ENCODE results near the gene VAT1. TPM values are rescaled to one million over a fixed set of nuclear protein-coding genes. Genes with fewer than 3 reads are reported as not detected.
"Not testable (repeated sequence)": the region's sequence is repeated elsewhere in the genome, so short reads cannot be mapped to it uniquely, and the experiment has no call there.

VAT1 gene
- total RNA-seq, 2 experiments from 2014 or later, result 24.4 to 34.0 TPM

GRCh38 chr17:43010667-43011308 is 11.4 kb downstream of the VAT1 start:
- peak overlapping the region; percentile 50 for H3K27ac Mint-ChIP-seq
- POLR2A ChIA-PET, result interaction anchor here (1.0 kb wide), 1 partner anchor 13 kb away, joined by 3 read pairs; the partner anchor contains the start of gene RPL27
- H3K9me3 Mint-ChIP-seq, result no peaks in the 10 kb centered on the region
- no peaks in the 10 kb centered on the region for H3K27me3 Mint-ChIP-seq
- H3K4me3 Mint-ChIP-seq, result no peak overlapping the region
- DNase-seq (no peak), ATAC-seq (ENCODE audit: low read depth) (no peak)
- H3K36me3 Mint-ChIP-seq, result peaks cover 10% of the 10 kb centered on the region
- peaks cover 31% of the 10 kb centered on the region for H3K4me1 Mint-ChIP-seq

- Mint-ChIP-seq H3K4me3 (peak within 1 kb of the TSS; percentile 100), H3K36me3 (peaks cover 6% of the 10 kb centered on the region), H3K27ac (peak within 1 kb of the TSS; percentile 100), H3K27me3 (no peaks in the 10 kb centered on the region), H3K4me1 (peaks cover 23% of the 10 kb centered on the region), H3K9me3 (no peaks in the 10 kb centered on the region)
- ATAC-seq (ENCODE audit: low read depth) (peak; percentile 98), DNase-seq (peak; percentile 83)
- POLR2A ChIA-PET, result interaction anchor here (0.6 to 3.3 kb wide), 13 partner anchors 8 to 614 kb away, joined by 3 to 65 read pairs (median 5); partner anchors contain the start of genes BRCA1, RND2, RPL27 and RUNDC1
These were observed 15.3 kb downstream of the VAT1 start, which contains the start of gene IFI35 for GRCh38 chr17:43006639-43007551. Gene IFI35 (plus strand): TSS chr17:43006784. CDS start chr17:43006948, 164 bp downstream.

- H3K4me1 Mint-ChIP-seq, result peaks cover 23% of the 10 kb centered on the region
- POLR2A ChIA-PET, result interaction anchor here (1.2 kb wide), 1 partner anchor 357 kb away, joined by 3 read pairs; no protein-coding TSS in a partner anchor
- no peak overlapping the region for H3K4me3 Mint-ChIP-seq
- H3K27me3 Mint-ChIP-seq, result no peaks in the 10 kb centered on the region
- ATAC-seq (ENCODE audit: low read depth), result no peak
- H3K27ac Mint-ChIP-seq, result peak overlapping the region; percentile 46
- no peak for DNase-seq
- peaks cover 23% of the 10 kb centered on the region for H3K36me3 Mint-ChIP-seq
- no peaks in the 10 kb centered on the region for H3K9me3 Mint-ChIP-seq
These were observed 18.5 kb downstream of the VAT1 start for GRCh38 chr17:43003542-43004172.

- DNase-seq; ATAC-seq (ENCODE audit: low read depth); H3K27ac Mint-ChIP-seq; H3K27me3 Mint-ChIP-seq; H3K9me3 Mint-ChIP-seq; H3K4me3 Mint-ChIP-seq: not testable (repeated sequence)
- peaks cover 25% of the 10 kb centered on the region for H3K4me1 Mint-ChIP-seq
- peaks cover 24% of the 10 kb centered on the region for H3K36me3 Mint-ChIP-seq
- POLR2A ChIA-PET, result interaction anchor here (1.1 kb wide), 1 partner anchor 322 kb away, joined by 3 read pairs; no protein-coding TSS in a partner anchor
These were observed 21.3 kb downstream of the VAT1 start for GRCh38 chr17:43000894-43001293.

GRCh38 chr17:42999003-42999525 is 23.1 kb downstream of the VAT1 start:
- no peaks in the 10 kb centered on the region for H3K27me3 Mint-ChIP-seq
- H3K36me3 Mint-ChIP-seq, result peaks cover 25% of the 10 kb centered on the region
- no peak for ATAC-seq (ENCODE audit: low read depth)
- DNase-seq, result no peak
- H3K4me1 Mint-ChIP-seq, result peaks cover 27% of the 10 kb centered on the region
- no peaks in the 10 kb centered on the region for H3K9me3 Mint-ChIP-seq
- peak overlapping the region; percentile 92 for H3K4me3 Mint-ChIP-seq
- H3K27ac Mint-ChIP-seq, result peak overlapping the region; percentile 84
- POLR2A ChIA-PET, result interaction anchor here (0.6 to 2.6 kb wide), 19 partner anchors 8 to 722 kb away, joined by 3 to 65 read pairs (median 8); partner anchors contain the start of genes AARSD1, BECN1, BRCA1 and DHX8

- Mint-ChIP-seq H3K9me3 (no peaks in the 10 kb centered on the region), H3K4me3 (peak within 1 kb of the TSS; percentile 92), H3K4me1 (peaks cover 27% of the 10 kb centered on the region), H3K27ac (peak within 1 kb of the TSS; percentile 84), H3K27me3 (no peaks in the 10 kb centered on the region), H3K36me3 (peaks cover 22% of the 10 kb centered on the region)
- peak; percentile 91 for DNase-seq
- ATAC-seq (ENCODE audit: low read depth), result peak; percentile 98
- POLR2A ChIA-PET, result interaction anchor here (0.6 to 2.6 kb wide), 37 partner anchors 9 to 723 kb away, joined by 3 to 65 read pairs (median 5); partner anchors contain the start of genes AARSD1, AOC2, BECN1 and BRCA1
These were observed 23.9 kb downstream of the VAT1 start, which contains the start of gene RPL27 for GRCh38 chr17:42997984-42998938. Gene RPL27 (plus strand): TSS chr17:42998419. CDS start chr17:42998751, 332 bp downstream.

- no peak for DNase-seq
- peak overlapping the region; percentile 92 for H3K4me3 Mint-ChIP-seq
- no peaks in the 10 kb centered on the region for H3K9me3 Mint-ChIP-seq
- peak overlapping the region; percentile 84 for H3K27ac Mint-ChIP-seq
- peaks cover 26% of the 10 kb centered on the region for H3K36me3 Mint-ChIP-seq
- ATAC-seq (ENCODE audit: low read depth), result no peak
- POLR2A ChIA-PET, result interaction anchor here (0.6 to 2.6 kb wide), 34 partner anchors 10 to 724 kb away, joined by 3 to 65 read pairs (median 6); partner anchors contain the start of genes AARSD1, AOC2, BECN1 and BRCA1
- H3K4me1 Mint-ChIP-seq, result peaks cover 27% of the 10 kb centered on the region
- no peaks in the 10 kb centered on the region for H3K27me3 Mint-ChIP-seq
These were observed 24.7 kb downstream of the VAT1 start for GRCh38 chr17:42997390-42997983.

- H3K4me3 Mint-ChIP-seq; ATAC-seq (ENCODE audit: low read depth); H3K27ac Mint-ChIP-seq; H3K27me3 Mint-ChIP-seq; DNase-seq; H3K9me3 Mint-ChIP-seq: not testable (repeated sequence)
- Mint-ChIP-seq H3K36me3 (peaks cover 21% of the 10 kb centered on the region), H3K4me1 (peaks cover 12% of the 10 kb centered on the region)
- POLR2A ChIA-PET, result interaction anchor here (0.8 kb wide), 1 partner anchor 11 kb away, joined by 6 read pairs; no protein-coding TSS in a partner anchor
These were observed 28.3 kb downstream of the VAT1 start for GRCh38 chr17:42993913-42994312.

GRCh38 chr17:42992872-42993271 is 29.3 kb downstream of the VAT1 start:
- H3K4me3 Mint-ChIP-seq, result no peak overlapping the region
- H3K9me3 Mint-ChIP-seq, result no peaks in the 10 kb centered on the region
- H3K27ac Mint-ChIP-seq, result no peak overlapping the region
- ATAC-seq (ENCODE audit: low read depth), result no peak
- DNase-seq, result no peak
- peaks cover 22% of the 10 kb centered on the region for H3K36me3 Mint-ChIP-seq
- H3K27me3 Mint-ChIP-seq, result no peaks in the 10 kb centered on the region
- H3K4me1 Mint-ChIP-seq, result peaks cover 11% of the 10 kb centered on the region
- POLR2A ChIA-PET, result interaction anchor here (0.6 kb wide), 1 partner anchor 426 kb away, joined by 3 read pairs; the partner anchor contains the start of gene MLX

GRCh38 chr17:42991471-42991870 is 30.7 kb downstream of the VAT1 start:
- Mint-ChIP-seq H3K36me3 (peaks cover 24% of the 10 kb centered on the region), H3K4me3 (no peak overlapping the region), H3K27ac (no peak overlapping the region), H3K4me1 (peaks cover 1% of the 10 kb centered on the region), H3K27me3 (no peaks in the 10 kb centered on the region), H3K9me3 (no peaks in the 10 kb centered on the region)
- POLR2A ChIA-PET, result no interaction called here
- DNase-seq (no peak), ATAC-seq (ENCODE audit: low read depth) (no peak)
